Endodermal cell (in vitro differentiated cells): ENCODE measurements around the gene PRRX1. TPM values are rescaled to one million over a fixed set of nuclear protein-coding genes. Genes with fewer than 3 reads are reported as not detected.

ENCODE experiments used
- DNase-seq: peaks from one replicate; pipeline ENCODE4 v3.0.0-alpha.2; 2017
- H3K27ac ChIP-seq: 2 replicates; pipeline ENCODE4 v1.5.1; 2013; ENCODE audit warnings: mild to moderate bottlenecking, low read depth, low read length, moderate library complexity
- H3K27me3 ChIP-seq: 2 replicates; pipeline ENCODE4 v1.6.1; 2013; ENCODE audit warnings: mild to moderate bottlenecking, low read length, moderate library complexity; ENCODE audit not compliant: insufficient read depth, control insufficient read depth, poor library complexity, severe bottlenecking
- H3K36me3 ChIP-seq: 2 replicates; pipeline ENCODE4 v1.7.0; 2013; ENCODE audit warnings: mild to moderate bottlenecking, low read length, moderate library complexity; ENCODE audit not compliant: control insufficient read depth, insufficient read depth
- H3K4me1 ChIP-seq: one replicate; pipeline ENCODE4 v1.7.0; 2013; ENCODE audit warnings: low read length; ENCODE audit not compliant: control insufficient read depth, insufficient read depth
- H3K4me3 ChIP-seq: 2 replicates; pipeline ENCODE4 v1.5.1; 2013; ENCODE audit warnings: mild to moderate bottlenecking, low read length, moderate library complexity
- H3K9ac ChIP-seq: 2 replicates; pipeline ENCODE4 v1.6.1; 2013; ENCODE audit warnings: mild to moderate bottlenecking, low read length, moderate library complexity; ENCODE audit not compliant: poor library complexity, severe bottlenecking; ENCODE audit errors: extremely low read depth
- H3K9me3 ChIP-seq: 2 replicates; pipeline ENCODE4 v1.6.1; 2013; ENCODE audit warnings: mild to moderate bottlenecking, low read length, moderate library complexity; ENCODE audit not compliant: control insufficient read depth
- H3K27ac Mint-ChIP-seq: 2 replicates; pipeline ENCODE4 v1.8.0; 2020; ENCODE audit warnings: mixed read lengths
- H3K27me3 Mint-ChIP-seq: 2 replicates; pipeline ENCODE4 v1.8.0; 2021; ENCODE audit warnings: mild to moderate bottlenecking, mixed read lengths; ENCODE audit not compliant: insufficient read depth
- H3K36me3 Mint-ChIP-seq: 2 replicates; pipeline ENCODE4 v1.8.0; 2020; ENCODE audit warnings: low read depth, mixed read lengths
- H3K4me1 Mint-ChIP-seq: 2 replicates; pipeline ENCODE4 v1.8.0; 2020; ENCODE audit warnings: mixed read lengths
- H3K4me3 Mint-ChIP-seq: 2 replicates; pipeline ENCODE4 v1.8.0; 2020; ENCODE audit warnings: mild to moderate bottlenecking, moderate library complexity, mixed read lengths
- H3K9me3 Mint-ChIP-seq: 2 replicates; pipeline ENCODE4 v1.8.0; 2020; ENCODE audit warnings: mild to moderate bottlenecking, mixed read lengths
- WGBS, 2 experiments: methylation state at CpG; one replicate each; pipeline versions ENCODE4 v1.1.5 to v1.1.7; 2013; ENCODE audit warnings: missing lambda C conversion rate in 2 of 2, mixed read lengths in 1 of 2; ENCODE audit not compliant: insufficient coverage in 1 of 2, insufficient read length in 1 of 2; 5-methylcytosine and 5-hydroxymethylcytosine counted together
- total RNA-seq, 2 donors: library from RNA; stranded (reverse); fragmentation: NEBNext Ultra II Directional in 1 of 2; extraction: Animal tissue kit (Norgen Biotek cat#: 25700) in 1 of 2; gene quantifications; 2 replicates in 1 of 2; 3 replicates in 1 of 2; pipeline ENCODE4 v1.2.1, GENCODE V29; 2021
- TF ChIP-seq, protein P1 (sequence below): fragments of 200-600 bp; sonication (generic); conservative IDR thresholded peaks from 2 replicates; pipeline ENCODE4 v1.5.0; 2021; ENCODE audit warnings: antibody characterized with exemption, mild to moderate bottlenecking

Gene PRRX1
- total RNA-seq, 2 donors from 2014 or later, result not detected

DNA sequence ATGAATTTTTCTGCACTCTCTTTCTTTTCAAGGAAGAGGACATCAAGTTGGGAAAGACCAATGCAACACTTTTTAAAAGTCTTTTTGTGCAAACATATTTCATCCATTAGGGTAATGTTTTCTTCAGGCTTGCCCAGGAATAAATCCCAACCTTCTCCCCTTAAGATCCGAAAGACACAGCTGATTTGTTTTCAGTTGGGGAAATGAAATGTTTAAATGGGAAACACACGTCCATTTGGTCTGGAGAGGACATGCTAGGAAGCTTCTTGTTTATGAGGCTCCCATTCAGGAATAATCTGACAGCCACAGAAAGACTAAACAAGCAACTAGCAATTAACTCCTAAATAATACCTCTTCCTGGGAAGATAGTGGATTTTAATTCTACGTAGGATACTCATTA lies 91.9 kb downstream of the PRRX1 start:
- Histone ChIP-seq H3K4me1 (no peaks in the 10 kb centered on the region), H3K9me3 (no peaks in the 10 kb centered on the region), H3K4me3 (no peak overlapping the region), H3K9ac (no peak overlapping the region), H3K36me3 (no peaks in the 10 kb centered on the region), H3K27ac (no peak overlapping the region), H3K27me3 (no peaks in the 10 kb centered on the region)
- Mint-ChIP-seq H3K27me3 (no peaks in the 10 kb centered on the region), H3K4me3 (no peak overlapping the region), H3K36me3 (no peaks in the 10 kb centered on the region), H3K4me1 (no peaks in the 10 kb centered on the region), H3K27ac (no peak overlapping the region), H3K9me3 (no peaks in the 10 kb centered on the region)
- DNase-seq, result no peak
- TF ChIP-seq, protein P1, sequence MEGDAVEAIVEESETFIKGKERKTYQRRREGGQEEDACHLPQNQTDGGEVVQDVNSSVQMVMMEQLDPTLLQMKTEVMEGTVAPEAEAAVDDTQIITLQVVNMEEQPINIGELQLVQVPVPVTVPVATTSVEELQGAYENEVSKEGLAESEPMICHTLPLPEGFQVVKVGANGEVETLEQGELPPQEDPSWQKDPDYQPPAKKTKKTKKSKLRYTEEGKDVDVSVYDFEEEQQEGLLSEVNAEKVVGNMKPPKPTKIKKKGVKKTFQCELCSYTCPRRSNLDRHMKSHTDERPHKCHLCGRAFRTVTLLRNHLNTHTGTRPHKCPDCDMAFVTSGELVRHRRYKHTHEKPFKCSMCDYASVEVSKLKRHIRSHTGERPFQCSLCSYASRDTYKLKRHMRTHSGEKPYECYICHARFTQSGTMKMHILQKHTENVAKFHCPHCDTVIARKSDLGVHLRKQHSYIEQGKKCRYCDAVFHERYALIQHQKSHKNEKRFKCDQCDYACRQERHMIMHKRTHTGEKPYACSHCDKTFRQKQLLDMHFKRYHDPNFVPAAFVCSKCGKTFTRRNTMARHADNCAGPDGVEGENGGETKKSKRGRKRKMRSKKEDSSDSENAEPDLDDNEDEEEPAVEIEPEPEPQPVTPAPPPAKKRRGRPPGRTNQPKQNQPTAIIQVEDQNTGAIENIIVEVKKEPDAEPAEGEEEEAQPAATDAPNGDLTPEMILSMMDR, result no peak
- 89% methylated on average over 3 of the region's 3 CpGs; no CpG with 5 or more reads in 1 of the 2 experiments for WGBS, 2 experiments

- H3K36me3 Mint-ChIP-seq, result no peaks in the 10 kb centered on the region
- Histone ChIP-seq H3K9ac (no peak overlapping the region), H3K9me3 (no peaks in the 10 kb centered on the region), H3K36me3 (no peaks in the 10 kb centered on the region), H3K27me3 (no peaks in the 10 kb centered on the region), H3K4me1 (no peaks in the 10 kb centered on the region), H3K27ac (no peak overlapping the region), H3K4me3 (no peak overlapping the region)
- TF ChIP-seq, protein P1, result no peak
- no peak overlapping the region for H3K27ac Mint-ChIP-seq
- H3K27me3 Mint-ChIP-seq, result no peaks in the 10 kb centered on the region
- H3K9me3 Mint-ChIP-seq, result no peaks in the 10 kb centered on the region
- H3K4me1 Mint-ChIP-seq, result no peaks in the 10 kb centered on the region
- no peak for DNase-seq
- 92% methylated on average over 2 of the region's 2 CpGs; no CpG with 5 or more reads in 1 of the 2 experiments for WGBS, 2 experiments
- H3K4me3 Mint-ChIP-seq, result no peak overlapping the region
Observed at GRCh38 chr1:170758992-170759391, 95.1 kb downstream of the PRRX1 start.

GRCh38 chr1:170765279-170765678 lies 101.3 kb downstream of the PRRX1 start:
- H3K4me1 Mint-ChIP-seq, result no peaks in the 10 kb centered on the region

More at GRCh38 chr1:170765279-170765678, 101.3 kb downstream of the PRRX1 start:
- 86% methylated on average over 1 of the region's 1 CpG; no CpG with 5 or more reads in 1 of the 2 experiments for WGBS, 2 experiments
- Mint-ChIP-seq H3K36me3 (no peaks in the 10 kb centered on the region), H3K4me3 (no peak overlapping the region), H3K9me3 (no peaks in the 10 kb centered on the region), H3K27me3 (no peaks in the 10 kb centered on the region), H3K27ac (no peak overlapping the region)
- DNase-seq, result no peak
- no peaks in the 10 kb centered on the region for H3K9me3 ChIP-seq
- H3K27me3 ChIP-seq, result no peaks in the 10 kb centered on the region
- TF ChIP-seq, protein P1, result no peak
- H3K36me3 ChIP-seq, result no peaks in the 10 kb centered on the region
- H3K9ac ChIP-seq, result no peak overlapping the region
- no peak overlapping the region for H3K27ac ChIP-seq
- no peak overlapping the region for H3K4me3 ChIP-seq
- H3K4me1 ChIP-seq, result no peaks in the 10 kb centered on the region
